Natural killer cell (primary cell): Measurements from ENCODE around the gene PCDHGB2. TPM values are rescaled to one million over a fixed set of nuclear protein-coding genes. Genes with fewer than 3 reads are reported as not detected.

Experiments used
- ATAC-seq, 3 donors: fragments of 150-1000 bp in 2 of 3; fragments of 200-7000 bp in 1 of 3; cut with Tn5 transposase; 1 replicate in 1 of 3; 2 replicates in 2 of 3; pipeline ENCODE4 v1.10.0; 2021; ENCODE audit warnings: mild to moderate bottlenecking in 2 of 3, moderate library complexity in 2 of 3
- DNase-seq, 2 donors: peaks; one replicate each; pipeline versions ENCODE4 v3.0.0 to v3.0.0-alpha.2; 2013 to 2021; ENCODE audit warnings: mixed read lengths in 1 of 2
- H3K27ac ChIP-seq: one replicate; pipeline ENCODE4 v1.5.1; 2013; ENCODE audit warnings: mild to moderate bottlenecking, low read length
- H3K27me3 ChIP-seq: one replicate; pipeline ENCODE4 v1.6.1; 2013; ENCODE audit warnings: low read length; ENCODE audit not compliant: control insufficient read depth, insufficient read depth
- H3K36me3 ChIP-seq: one replicate; pipeline ENCODE4 v1.6.1; 2013; ENCODE audit warnings: low read length; ENCODE audit not compliant: control insufficient read depth, insufficient read depth
- H3K4me1 ChIP-seq: one replicate; pipeline ENCODE4 v1.6.1; 2013; ENCODE audit warnings: low read length; ENCODE audit not compliant: control insufficient read depth, insufficient read depth
- H3K4me3 ChIP-seq: one replicate; pipeline ENCODE4 v1.5.1; 2013; ENCODE audit warnings: low read length
- H3K9me3 ChIP-seq: one replicate; pipeline ENCODE4 v1.6.1; 2013; ENCODE audit warnings: low read length; ENCODE audit not compliant: control insufficient read depth, insufficient read depth
- H3K27ac Mint-ChIP-seq, 2 donors: one replicate each; pipeline ENCODE4 v1.8.0; 2022; ENCODE audit warnings: mild to moderate bottlenecking in 2 of 2, mixed read lengths in 2 of 2, moderate library complexity in 1 of 2
- H3K27me3 Mint-ChIP-seq, 2 donors: one replicate each; pipeline ENCODE4 v1.8.0; 2022; ENCODE audit warnings: low read depth in 2 of 2, mixed read lengths in 2 of 2
- H3K36me3 Mint-ChIP-seq: one replicate; pipeline ENCODE4 v1.8.0; 2022; ENCODE audit warnings: mixed read lengths
- H3K4me1 Mint-ChIP-seq, 2 donors: one replicate each; pipeline ENCODE4 v1.8.0; 2022; ENCODE audit warnings: mixed read lengths in 2 of 2
- H3K4me3 Mint-ChIP-seq: one replicate; pipeline ENCODE4 v1.8.0; 2022; ENCODE audit warnings: mild to moderate bottlenecking, moderate library complexity, mixed read lengths
- H3K9me3 Mint-ChIP-seq, 2 donors: one replicate each; pipeline ENCODE4 v1.8.0; 2022; ENCODE audit warnings: mixed read lengths in 2 of 2
- WGBS: methylation state at CpG from one replicate; pipeline ENCODE4 v1.1.7; 2013; ENCODE audit warnings: missing lambda C conversion rate; ENCODE audit not compliant: insufficient coverage; 5-methylcytosine and 5-hydroxymethylcytosine counted together
- intact Hi-C: fragments of 100-400 bp; cut with micrococcal nuclease; formaldehyde crosslinking; loops from one replicate; pipeline ENCODE4 v1.14.2; 2022
- total RNA-seq, 4 donors: library from RNA; stranded (reverse); fragments of 120-200 nt in 1 of 4; gene quantifications; one replicate each; pipeline versions ENCODE4 v1.2.3 to v1.2.4, GENCODE V29; 2013 to 2022
- TF ChIP-seq, protein P1 (sequence below): fragments of 200-600 bp; IDR thresholded peaks from one replicate; pipeline ENCODE4 v1.8.0; 2022; ENCODE audit warnings: antibody characterized with exemption

The PCDHGB2 gene
- total RNA-seq, 3 donors from 2014 or later (not counting 1 experiment from before 2014, with no cell fraction given), result 0.36 to 1.5 (median 0.49) TPM

DNA sequence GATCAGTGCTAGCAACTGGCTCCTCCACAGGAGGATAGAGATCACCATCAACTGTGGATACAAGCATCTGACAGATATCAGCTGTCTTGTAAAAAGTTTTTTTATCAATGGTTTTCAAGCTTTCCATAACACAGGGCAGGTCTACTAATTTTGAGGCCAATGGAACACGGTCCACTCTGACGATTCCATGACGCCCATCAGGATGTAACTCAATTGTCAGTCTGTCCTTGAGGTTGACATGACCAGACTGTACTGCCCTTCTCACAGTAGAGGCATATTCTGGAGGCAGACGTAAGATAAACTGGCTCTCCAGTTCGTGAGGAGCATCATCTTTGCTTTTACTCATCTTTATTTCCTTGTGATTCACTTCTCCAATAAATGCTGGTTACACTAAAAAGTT lies 40.1 kb upstream of the PCDHGB2 start:
- Mint-ChIP-seq H3K36me3 (peaks cover 59% of the 10 kb centered on the region), H3K4me1 (peaks cover 31 to 41% of the 10 kb centered on the region in 2 donors), H3K9me3 (peaks cover 19 to 28% of the 10 kb centered on the region in 2 donors), H3K27me3 (peaks cover 0 to 4% of the 10 kb centered on the region in 2 donors), H3K27ac (peak overlapping the region; percentile 100), H3K4me3 (peak overlapping the region; percentile 99)
- intact Hi-C loops, result loop anchor here (1.0 kb wide), 1 partner anchor 245 kb away; no protein-coding TSS in a partner anchor
- WGBS, result 80% methylated on average over 5 of the region's 5 CpGs
- no peaks in the 10 kb centered on the region for H3K27me3 ChIP-seq
- no peak for DNase-seq
- H3K36me3 ChIP-seq, result peaks cover 7% of the 10 kb centered on the region
- H3K9me3 ChIP-seq, result peaks cover 53% of the 10 kb centered on the region
- H3K4me1 ChIP-seq, result peaks cover 12% of the 10 kb centered on the region
- peak overlapping the region; percentile 93 for H3K4me3 ChIP-seq
- TF ChIP-seq, protein P1, sequence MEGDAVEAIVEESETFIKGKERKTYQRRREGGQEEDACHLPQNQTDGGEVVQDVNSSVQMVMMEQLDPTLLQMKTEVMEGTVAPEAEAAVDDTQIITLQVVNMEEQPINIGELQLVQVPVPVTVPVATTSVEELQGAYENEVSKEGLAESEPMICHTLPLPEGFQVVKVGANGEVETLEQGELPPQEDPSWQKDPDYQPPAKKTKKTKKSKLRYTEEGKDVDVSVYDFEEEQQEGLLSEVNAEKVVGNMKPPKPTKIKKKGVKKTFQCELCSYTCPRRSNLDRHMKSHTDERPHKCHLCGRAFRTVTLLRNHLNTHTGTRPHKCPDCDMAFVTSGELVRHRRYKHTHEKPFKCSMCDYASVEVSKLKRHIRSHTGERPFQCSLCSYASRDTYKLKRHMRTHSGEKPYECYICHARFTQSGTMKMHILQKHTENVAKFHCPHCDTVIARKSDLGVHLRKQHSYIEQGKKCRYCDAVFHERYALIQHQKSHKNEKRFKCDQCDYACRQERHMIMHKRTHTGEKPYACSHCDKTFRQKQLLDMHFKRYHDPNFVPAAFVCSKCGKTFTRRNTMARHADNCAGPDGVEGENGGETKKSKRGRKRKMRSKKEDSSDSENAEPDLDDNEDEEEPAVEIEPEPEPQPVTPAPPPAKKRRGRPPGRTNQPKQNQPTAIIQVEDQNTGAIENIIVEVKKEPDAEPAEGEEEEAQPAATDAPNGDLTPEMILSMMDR, result no peak
- peak overlapping the region; percentile 97 for H3K27ac ChIP-seq
- no peak for ATAC-seq

DNA sequence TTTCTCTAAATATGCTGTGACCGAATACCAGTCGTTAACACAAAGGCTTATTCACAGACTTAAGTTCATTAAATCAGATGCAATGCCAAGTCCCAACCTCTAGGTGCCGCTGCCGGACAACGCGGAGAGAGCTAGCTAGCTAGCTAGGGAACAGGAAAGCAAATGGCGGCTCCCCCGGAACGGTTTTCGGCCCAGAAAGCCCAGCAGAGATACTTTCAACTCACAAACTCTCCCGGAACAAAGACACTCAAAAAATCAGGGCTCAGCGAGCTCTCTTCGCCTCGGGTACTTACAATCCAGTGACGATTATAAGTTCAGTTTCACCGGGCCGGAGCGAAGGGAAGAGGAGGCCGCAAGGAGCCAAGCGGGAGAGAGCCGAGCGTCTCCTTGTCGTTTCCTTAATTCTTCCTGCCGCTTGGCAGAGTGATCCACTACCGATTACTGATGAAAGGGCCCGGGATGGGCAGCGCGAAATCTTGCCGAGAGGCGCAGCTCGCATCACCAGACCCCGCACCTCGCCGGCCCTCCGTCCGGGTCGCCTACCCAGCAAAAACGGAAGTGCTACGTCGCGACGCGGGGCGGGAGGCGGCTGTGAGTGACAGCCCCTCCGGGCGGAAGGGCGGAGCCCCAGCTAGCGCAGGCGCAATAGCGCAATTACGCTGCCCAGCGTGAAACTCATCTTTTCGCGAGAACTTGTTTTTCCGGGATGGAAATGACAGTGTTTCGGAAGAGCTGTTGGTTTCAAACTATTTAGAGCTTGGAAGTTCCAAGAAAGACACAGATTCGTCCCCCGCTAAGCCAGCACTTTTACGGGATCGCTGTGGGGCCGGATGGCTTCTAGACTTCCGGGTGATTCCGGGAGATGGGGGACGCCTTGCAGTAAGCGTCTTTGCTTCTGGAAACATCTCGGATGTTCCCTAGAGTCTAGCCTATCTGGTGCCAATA lies 39.3 kb upstream of the PCDHGB2 start, which contains the start of gene TAF7:
Gene TAF7, minus strand, starts transcription at position 560 of the 945 bp plus-strand sequence. CDS start 740 bp downstream, outside the sequence.
- Histone ChIP-seq H3K27me3 (no peaks in the 10 kb centered on the region), H3K4me1 (peaks cover 12% of the 10 kb centered on the region), H3K4me3 (peak within 1 kb of the TSS; percentile 93), H3K36me3 (peaks cover 7% of the 10 kb centered on the region), H3K9me3 (peaks cover 48% of the 10 kb centered on the region), H3K27ac (peak within 1 kb of the TSS; percentile 97)
- peaks cover 51% of the 10 kb centered on the region for H3K36me3 Mint-ChIP-seq
- DNase-seq (peak; percentile 93 to 97), ATAC-seq (peak; percentile 89 to 96 (median 90))
- 2% methylated on average over 67 of the region's 67 CpGs for WGBS
- intact Hi-C loops, result loop anchor here (1.0 kb wide), 1 partner anchor 244 kb away; no protein-coding TSS in a partner anchor
- peak within 1 kb of the TSS; percentile 99 for H3K4me3 Mint-ChIP-seq
- H3K27ac Mint-ChIP-seq, result peak within 1 kb of the TSS; percentile 100
- TF ChIP-seq, protein P1, result peak; percentile 81
- peaks cover 3 to 7% of the 10 kb centered on the region in 2 donors for H3K27me3 Mint-ChIP-seq
- peaks cover 31 to 34% of the 10 kb centered on the region in 2 donors for H3K4me1 Mint-ChIP-seq
- H3K9me3 Mint-ChIP-seq, result peaks cover 14 to 20% of the 10 kb centered on the region in 2 donors

DNA sequence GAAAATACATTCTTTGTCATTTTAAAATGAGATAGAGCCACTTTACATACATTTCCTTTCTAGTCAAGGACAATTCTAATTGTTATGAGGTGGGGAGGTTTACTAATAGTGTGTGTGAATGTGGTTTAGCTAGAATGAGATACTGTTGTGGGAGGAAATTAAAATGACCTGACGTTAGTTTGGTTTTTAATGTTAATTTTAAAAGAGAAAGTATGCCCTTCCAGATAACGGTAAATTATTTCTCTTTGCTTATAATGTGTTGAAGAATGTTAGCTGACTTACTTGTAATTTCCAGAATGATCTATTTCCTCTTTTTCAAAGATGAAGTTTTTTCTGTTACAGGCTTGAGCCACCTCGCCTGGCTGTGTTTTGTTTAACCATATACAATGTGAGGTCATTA lies 37.5 kb upstream of the PCDHGB2 start:
- Histone ChIP-seq H3K36me3 (peaks cover 7% of the 10 kb centered on the region), H3K4me3 (no peak overlapping the region), H3K27me3 (no peaks in the 10 kb centered on the region), H3K27ac (no peak overlapping the region), H3K4me1 (peaks cover 18% of the 10 kb centered on the region), H3K9me3 (peaks cover 33% of the 10 kb centered on the region)
- ATAC-seq (no peak), DNase-seq (no peak)
- WGBS, result 71% methylated on average over 1 of the region's 3 CpGs
- Mint-ChIP-seq H3K9me3 (peaks cover 11 to 17% of the 10 kb centered on the region in 2 donors), H3K27me3 (peaks cover 14 to 21% of the 10 kb centered on the region in 2 donors), H3K4me3 (peak overlapping the region; percentile 99), H3K36me3 (peaks cover 46% of the 10 kb centered on the region), H3K27ac (peak overlapping the region in 1 of 2 donors; percentile 100), H3K4me1 (peaks cover 39% of the 10 kb centered on the region in 2 donors)
- intact Hi-C loops, result no loop called here
- TF ChIP-seq, protein P1, result no peak
